T follicular helper cell (primary cell): ENCODE results near the gene VPS8.

Experiments used
- DNase-seq: peaks from one replicate; pipeline ENCODE4 v3.0.0-alpha.2; 2020; ENCODE audit warnings: low read depth

Gene VPS8

DNA sequence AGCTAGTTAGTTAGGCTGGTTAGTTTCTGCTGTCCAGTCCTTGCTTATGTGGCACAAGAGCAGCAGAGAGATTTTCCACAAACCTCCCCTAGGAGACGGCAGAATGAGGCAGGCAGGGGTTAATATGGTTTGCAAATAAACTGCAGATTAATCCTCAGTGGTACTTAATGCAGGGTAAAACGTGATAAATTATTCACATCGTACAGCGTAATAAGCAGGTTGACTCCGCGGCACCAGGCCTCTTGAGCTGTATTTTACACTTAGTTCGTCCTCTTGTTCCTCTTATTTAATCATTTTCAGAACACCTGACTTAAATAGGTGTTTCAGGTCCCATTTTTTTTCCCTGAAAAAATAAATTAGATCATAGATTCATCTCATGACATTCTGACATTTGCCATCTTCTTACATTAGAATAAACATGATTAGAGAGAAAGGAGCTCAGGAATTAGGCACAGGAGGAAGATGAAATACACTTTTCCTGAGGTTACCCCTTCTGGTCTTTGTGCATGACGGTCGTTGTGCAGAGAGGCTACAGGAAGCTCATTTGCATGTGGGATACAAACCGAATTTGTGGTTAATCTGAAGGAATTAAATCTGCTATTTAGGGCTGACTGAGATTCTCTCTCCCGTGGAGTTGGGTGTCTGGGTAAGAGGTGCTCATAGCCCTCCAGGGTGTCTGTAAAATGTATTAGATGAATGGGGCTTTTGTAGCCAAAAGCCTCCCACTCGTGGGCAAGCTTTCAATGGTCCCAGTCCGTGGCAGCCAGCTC is 27.1 kb upstream of the VPS8 start:
- DNase-seq = no peak

DNA sequence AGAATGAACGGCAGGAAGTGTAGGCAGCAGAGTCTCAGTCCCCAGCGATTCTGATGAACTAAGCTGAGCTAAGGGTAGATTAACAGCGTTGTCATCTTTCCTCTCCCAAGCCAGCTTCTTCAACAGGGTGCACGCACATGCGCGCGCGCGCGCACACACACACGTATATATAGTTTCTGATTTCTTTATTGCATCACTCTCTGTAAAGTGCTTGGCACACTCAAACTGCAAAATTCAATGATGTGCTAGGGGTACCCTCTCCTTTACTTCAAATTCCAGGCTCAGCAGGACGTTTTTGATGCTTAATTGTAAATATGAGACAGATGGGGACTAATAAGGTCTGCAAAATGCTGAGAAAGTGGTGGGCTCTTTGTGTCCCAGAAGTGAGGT is 26.1 kb upstream of the VPS8 start:
- no peak for DNase-seq

DNA sequence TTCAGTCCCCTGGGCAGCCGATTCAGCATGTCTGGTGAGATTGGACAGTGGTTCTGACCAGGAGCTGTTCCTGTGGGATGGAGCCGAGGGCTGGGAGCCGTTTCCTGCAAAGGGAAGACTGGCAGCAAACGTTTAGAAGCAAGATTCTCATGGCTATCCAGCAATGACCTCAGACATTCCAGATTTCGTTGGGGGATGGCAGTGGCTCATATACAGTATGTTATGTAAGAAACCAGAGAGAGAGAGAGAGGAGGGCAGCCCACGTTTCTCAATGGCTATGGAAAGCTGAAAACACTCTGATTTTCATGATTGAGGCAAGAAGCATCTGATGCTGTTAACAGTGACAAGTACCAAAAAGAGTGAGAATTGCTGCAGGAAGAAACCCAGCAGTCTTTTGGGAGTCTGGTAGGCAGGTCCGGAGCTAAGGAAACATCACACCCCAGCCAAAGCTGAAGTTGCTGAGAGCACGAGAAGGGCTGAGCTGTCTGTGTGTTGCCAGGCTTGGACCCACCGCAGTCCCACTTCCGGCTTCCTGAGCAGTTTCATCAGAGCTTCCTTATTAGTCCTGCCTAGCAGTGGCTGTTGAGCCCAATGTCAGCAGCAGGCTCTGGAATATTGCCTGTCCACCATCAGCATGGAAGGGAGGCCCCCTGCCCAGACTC is 25.6 kb upstream of the VPS8 start:
- no peak for DNase-seq

DNA sequence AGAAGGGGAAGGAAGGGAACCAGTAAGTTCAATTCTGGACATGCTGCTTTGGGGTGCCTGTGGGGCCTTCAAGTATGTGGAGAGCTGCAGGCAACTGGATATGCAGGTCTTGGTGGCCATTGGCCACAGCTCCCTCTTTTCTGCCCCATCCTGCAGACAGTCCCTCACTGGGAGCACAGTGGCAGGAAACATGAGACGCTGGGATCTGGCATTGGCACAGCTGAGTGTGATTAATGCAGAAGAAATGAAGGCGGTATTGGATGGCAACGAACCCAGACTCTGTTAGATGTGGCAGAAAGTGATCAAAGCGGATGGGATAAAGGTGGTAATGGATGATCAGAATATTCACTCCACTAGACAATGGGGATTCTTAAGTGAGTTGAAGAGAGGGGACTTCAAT is 23.2 kb upstream of the VPS8 start:
- DNase-seq = no peak

DNA sequence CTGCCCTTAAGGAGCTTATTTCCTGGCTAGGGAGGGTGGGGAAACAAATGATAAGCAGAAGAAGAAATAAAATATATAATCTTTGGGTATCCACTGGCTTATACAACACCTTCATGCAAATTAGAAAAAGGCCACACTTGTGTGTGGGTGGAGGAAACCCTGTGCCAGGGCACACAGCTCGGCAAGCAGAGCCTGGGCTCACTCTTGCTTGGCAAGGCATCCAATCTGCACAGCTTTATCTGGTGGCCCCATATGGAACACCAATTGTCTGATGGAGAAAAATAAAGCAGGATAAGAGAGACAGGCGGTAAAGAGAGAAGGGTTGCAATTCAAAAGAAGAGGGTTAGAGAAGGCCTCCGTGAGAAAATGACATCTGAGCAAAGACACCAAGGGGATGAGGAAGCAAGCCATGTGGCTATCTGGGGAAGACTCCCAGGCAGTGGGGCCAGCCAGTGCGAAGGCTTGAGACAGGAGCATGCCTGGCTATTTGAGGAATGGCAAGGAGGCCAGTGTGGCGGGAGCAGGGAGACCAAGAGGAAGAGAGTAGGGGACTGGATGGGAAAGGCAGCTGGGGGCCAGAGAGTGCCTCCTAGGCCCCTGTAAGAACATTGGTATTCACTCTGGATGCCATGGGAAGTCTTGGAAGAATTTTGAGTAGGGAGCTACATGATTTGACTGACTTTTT is 22.5 kb upstream of the VPS8 start:
- no peak for DNase-seq

DNA sequence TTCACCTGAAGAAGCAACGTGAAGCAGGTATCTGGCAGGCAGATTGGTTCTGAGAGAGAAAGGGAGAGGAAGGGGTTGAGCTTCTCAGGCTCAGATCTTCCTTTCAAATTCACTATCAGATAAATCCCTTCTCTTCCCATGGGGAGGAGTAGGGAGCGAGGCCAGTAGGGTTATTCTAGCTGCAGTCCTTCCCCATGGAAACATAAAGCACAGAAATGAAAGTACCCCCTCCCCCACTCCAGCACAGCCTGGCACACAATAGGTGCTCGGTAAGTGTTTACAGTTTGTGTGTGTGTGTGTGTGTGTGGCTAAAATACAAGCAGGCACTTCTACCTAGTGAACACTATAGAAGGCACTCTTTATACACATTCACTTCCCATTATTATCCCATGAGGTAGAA is 20.8 kb upstream of the VPS8 start:
- no peak for DNase-seq

DNA sequence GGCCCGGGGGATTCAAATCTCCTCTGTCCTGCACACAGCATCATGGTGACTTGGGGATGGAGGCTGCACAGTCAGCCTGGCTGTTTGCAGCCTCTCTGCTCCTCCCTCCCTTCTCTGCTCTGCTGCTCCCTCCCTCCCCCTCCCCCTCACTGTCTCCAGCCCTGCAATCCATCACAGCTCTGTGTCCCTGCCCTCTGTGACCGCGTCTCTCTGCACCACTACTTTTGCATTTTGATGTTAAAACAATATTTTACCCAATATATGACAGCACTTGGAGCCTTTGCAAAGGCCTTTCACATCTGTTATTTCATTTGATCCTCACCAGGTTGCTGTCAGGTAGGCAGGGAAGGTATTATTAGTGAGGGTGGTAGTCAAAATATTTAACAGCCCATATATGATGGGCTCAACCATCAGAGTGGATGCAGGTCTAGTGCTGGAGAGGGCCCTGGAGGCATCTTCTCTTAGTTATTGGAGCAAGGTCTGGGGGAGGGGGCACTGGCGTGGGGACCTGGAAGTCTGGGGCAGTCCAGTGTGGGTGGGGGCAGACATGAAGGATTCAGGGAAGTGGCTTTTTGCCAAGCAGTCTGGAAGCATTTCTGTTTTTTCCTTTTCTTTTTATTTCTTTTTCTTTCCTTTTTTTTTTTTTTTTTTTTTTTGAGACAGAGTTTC is 16.3 kb upstream of the VPS8 start:
- DNase-seq = no peak

DNA sequence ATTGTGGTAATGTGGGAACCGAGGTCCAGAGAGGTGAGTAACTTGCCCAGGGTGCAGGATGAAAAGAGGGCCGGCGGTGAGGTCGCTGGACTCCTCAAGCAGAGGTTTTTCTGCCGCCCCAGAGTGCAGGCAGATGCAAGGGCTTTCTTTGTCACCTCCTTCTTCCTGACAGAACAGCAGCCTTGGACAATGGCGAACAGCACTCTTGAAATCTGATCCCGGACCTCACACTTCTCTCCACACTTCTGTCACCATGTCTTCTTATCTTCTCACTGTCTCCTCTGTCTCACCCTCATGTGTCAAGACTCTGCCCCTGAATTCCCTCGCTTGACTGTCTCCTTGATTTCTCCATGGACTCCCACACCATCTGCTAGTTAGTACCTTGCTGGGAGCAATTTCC is 15.4 kb upstream of the VPS8 start:
- DNase-seq = no peak

DNA sequence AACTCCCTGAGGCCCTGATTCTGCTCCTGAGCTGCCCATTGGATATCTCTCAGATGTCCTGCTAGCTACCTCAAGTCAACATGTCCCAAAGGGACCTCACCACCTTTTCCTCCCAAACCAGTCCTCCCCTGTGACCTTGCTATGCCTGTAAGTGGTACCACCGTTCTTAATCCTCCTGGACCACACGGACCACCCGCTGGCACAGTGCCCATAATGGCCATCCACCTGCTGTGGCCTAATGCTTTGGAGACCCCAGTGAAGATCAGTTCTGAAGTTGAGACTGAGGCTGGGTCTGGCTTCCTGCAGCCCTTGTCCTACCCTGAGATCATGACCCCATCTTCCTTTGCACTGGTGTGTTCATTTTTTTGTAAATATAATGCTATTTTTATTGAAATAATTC is 15.0 kb upstream of the VPS8 start:
- DNase-seq = no peak

DNA sequence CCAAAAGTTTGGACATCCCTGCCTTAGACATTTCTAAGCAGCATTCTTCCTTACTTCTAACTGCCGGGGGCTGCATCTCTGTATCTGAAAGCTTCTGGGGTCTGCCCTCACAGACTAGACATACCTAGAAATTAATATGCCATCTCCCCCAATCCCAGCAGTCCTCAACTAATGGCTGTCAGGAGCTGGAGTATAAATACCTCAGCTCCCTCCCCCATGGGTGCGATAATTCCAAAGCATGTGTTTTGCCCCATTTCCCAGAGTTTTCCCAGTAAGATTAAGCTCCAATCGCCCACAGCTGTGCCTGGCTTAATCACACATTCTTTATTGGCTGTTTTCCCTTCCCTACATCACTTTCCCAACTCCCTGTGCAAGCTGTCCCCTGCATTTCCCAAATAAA is 13.8 kb upstream of the VPS8 start:
- DNase-seq = no peak

DNA sequence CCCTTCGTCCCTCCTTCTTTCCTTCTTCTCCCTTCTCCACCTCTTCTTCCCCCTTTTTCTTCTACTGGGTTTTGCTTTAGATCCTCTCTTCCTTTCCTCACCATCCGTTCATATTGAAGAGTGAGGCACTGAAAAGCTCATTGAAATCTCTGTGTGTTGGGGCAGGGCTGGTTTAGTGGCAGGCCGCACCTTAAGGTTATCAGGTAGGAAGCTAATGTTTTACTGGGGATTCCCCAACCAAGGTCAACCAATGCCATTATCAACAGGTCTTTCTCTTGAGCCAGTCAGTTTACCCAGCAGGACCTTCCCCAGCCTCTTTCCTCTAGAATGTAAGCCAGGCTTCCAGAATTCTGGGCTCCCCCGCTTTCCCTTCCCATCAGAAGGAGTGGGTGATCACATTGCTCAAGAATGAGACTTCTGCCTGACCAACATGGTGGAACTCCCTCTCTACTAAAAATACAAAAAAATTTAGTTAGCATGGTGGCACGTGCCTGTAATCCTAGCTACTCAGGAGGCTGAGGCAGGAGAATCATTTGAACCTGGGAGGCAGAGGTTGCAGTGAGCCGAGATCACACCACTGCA is 11.5 kb upstream of the VPS8 start:
- no peak for DNase-seq

DNA sequence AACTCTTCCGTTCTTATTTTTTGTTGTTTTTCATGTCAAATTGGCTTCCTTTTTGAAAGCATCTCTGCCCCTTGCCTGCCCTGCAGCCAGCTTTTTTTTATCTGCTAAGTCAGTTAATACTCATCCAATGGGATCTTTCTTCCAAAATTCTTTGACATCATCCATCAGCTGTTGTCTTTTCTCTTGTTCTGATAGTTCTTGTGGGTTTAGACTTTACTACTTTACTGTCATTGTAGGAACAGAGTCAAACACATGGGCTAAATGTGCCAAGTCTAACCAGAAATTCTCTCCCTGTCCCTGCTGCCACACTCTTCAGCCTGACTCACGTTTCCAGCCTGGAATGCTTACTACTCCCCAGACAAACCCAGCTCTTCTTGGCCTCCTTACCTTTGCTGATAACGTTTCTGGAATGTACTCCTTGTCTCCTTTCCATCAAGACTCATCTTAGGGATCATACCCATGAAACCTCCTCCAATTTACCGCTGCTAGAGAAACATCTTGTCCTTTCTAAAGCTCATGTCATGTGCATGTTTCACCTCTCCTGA is 10.7 kb upstream of the VPS8 start:
- no peak for DNase-seq

DNA sequence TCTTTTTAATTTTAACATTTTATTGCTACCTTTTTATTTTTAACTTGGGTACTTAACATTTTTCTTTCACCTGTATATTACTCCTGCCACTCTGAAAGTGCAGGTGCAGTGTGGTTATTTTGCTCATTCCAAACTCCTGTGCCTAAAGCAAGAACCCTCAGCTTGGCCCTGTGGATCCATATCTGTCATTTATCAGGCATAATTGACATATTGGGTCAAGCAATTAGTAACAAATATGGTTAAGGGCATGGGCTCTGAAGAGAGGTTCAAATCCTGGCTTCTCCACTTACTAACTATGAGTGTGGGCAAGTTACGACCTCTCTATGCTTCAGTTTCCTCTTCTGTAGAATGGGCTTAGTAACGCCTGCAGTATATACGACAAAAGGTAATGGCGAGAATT is 9.8 kb upstream of the VPS8 start:
- no peak for DNase-seq

DNA sequence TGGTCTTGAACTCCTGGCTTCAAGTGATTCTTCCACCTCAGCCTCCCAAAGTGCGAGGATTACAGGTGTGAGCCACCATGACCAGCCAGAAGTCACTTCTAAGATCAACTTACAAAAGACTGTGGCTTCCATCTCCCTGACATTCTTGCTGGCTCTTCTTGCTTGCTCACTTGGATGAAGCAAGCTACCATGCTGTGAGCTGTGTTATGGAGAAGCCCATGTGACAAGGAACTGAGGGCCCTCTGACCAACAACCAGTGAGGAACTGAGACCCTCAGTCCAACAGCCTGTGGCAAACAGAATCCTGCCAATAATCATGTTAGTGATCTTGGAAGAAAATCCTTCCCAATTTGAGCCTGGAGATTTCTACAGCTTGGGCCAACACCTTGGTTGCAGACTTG is 7.2 kb upstream of the VPS8 start:
- no peak for DNase-seq

DNA sequence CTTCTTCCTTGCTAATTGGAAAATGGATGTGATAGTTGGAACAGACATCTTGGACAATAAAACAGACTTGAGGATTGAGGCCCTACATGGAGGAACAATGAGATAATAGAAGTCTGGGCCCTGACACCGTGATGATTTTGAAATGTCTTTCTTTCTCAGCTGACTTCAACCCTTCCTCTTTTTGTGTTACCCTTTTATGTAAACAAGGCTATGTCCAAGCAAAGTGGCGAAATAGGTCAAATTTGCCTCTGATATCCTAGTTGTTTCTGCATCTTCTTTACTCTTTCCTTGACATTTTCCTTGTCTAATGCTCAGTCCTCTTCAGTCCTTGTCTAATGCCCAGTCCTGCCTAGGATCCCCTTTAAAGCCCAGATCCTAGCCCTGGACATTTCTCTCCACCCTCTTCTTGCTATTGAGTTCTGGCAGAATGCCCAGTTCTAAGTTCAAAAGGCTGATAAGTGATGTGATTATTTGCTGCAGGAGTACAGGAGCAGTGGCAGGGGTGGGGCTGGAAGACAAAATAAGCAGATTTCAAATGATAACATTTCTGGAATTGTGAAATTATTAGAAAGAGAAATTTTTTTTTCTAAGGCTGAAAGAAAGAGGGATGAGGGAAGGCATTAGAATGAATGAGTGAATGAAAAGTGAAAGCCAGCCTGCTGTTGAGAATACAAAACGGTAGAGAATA is 6.5 kb upstream of the VPS8 start:
- DNase-seq = no peak

DNA sequence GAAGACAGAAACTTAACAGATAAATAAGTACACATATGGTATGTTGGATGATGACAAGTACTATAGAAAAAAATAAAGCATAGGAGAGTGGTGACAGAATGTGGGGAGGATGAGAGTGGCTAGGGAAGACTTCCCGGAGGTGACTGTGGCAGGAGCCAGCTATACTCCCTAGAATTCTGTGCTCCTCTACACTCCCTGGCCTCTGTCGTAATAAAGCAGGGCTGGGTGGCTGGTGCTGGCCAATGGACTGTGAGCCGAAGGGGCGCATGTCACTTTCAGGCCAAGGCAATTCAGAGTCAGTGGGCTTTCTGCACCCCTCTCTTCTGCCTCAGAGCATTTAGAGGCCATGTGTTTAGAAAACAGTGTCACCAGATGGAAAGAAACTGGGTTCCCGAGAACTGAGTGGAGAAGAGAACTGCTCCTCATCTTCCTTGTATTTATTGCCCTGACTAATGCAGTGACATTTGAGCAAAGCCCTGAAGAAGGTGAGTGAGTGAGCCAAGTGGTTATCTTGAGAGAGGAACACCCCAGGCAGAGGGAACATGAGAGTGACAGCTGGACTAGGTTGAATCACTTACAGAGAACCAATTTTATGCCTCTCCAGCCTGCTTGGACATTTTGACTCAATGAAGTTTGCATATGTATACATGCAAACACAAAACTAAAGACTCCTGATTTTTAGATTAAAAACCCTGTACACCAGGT is 5.2 kb upstream of the VPS8 start:
- no peak for DNase-seq

DNA sequence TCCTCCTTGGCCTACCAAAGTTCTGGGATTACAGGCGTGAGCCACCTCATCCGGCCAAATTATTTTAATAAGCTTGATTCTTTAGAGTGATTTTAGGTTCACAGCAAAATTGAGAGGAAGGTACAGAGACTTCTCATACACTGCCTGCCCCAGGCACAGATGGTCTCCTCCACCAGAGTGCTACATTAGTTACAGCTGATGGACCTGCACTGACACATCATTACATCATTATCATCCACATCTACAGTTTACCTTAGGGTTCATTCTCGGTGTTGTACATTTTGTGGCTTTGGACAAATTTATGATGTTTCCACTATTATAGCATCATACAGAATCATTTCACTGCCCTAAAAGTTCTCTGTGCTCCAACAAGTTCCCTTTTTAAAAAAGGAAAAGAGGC is 4.4 kb upstream of the VPS8 start:
- DNase-seq = no peak

DNA sequence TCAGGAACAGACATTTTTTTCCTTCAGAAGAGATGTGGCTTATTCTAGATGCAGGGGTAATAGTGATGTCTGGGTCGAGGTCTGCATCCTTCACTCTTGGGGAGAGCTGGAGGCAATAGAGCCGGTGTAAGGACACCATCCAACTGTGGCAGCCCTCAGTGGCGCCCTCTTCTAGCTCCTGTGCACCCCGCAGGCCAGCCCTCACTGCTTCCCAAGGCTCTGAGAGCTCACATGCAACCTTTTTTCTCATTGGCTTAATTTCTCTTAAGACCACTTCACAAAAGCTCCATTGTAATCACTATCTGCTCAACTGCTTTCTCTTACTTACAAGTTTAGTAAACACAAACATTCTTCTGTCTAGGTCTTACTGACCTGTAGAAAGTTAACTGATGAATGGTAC is 3.9 kb upstream of the VPS8 start:
- DNase-seq = no peak

DNA sequence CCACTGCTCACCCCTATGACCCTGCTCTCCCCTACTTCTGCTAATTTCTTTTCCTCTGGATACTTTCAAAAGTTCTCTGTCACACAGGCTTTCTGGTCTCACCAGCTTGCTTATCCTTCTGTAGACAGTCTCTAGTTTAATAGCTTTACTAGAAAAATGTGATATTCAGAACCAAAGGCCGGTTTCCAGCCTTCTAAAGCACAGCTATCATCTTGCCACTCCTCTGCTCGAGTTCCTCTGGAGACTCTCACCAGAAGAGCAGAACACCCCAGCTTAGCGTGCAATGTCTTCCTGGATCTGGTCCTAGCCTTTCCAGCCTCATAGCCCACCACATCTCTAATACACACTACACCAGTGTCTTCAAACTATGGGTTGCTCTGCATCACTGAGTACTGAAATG is 1.8 kb upstream of the VPS8 start:
- DNase-seq = no peak

DNA sequence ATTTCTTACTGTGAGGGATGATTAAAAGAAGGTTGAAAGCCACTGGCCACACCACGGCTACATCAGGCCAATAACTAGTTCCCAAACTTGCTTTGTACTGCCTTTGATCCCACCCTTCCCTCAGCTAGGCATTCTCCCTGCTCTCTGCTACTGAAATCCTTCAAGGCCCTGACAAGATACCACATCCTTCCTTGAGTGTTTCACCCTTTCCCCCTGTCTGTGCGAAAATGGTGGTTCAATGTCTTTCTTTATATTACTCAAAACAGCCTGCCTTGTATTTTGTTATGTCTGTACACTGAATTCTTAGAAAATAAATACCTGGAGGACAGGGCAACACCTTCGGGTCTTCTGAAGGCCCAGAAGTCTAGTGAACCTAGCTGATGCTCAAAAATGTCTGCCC is 932 bp upstream of the VPS8 start:
- DNase-seq = no peak

DNA sequence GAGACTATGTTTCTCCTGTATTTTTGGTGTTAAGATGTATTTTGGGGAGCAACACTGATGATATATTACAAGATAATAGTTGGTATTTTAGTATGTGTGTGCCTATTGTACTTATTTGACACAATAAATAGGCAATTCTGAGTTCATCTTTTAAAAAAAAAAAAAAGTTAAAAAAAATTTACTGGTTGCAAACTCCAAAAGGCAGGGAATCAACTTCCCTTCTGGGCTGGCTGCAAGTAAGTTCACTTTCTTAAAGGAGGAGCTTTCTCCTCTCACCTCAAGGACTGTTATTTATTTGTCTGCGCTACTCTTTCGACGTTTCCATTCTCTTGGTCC is 335 bp upstream of the VPS8 start:
- DNase-seq = no peak
